HEK293 (cell line): ENCODE data around the gene P4HA2.
A peak's percentile ranks its signal among the peaks of the same experiment; 100 is the strongest.

Experiments used
- CTCF ChIA-PET: fragments of 350-600 bp; formaldehyde crosslinking; extraction: SDS; loops from one replicate; lab custom pipeline; 2021; ENCODE audit warnings: antibody characterized with exemption; lab: Yijun Ruan, JAX
- POLR2A ChIA-PET: fragments of 300-600 bp; formaldehyde crosslinking; extraction: SDS; loops from one replicate; lab custom pipeline; 2020; ENCODE audit warnings: antibody characterized with exemption, inconsistent platforms; lab: Yijun Ruan, JAX
- H3K27ac ChIP-seq: fragments of 200-500 bp; sonication (Bioruptor generic); 2 replicates; pipeline ENCODE4 v1.5.1; 2014; ENCODE audit warnings: low read depth, low read length, control low read depth, inconsistent platforms; ENCODE audit errors: extremely low read depth
- H3K36me3 ChIP-seq, 2 experiments: fragments of 200-500 bp in 1 of 2; sonication (Bioruptor generic) in 1 of 2; 1 replicate in 1 of 2; 2 replicates in 1 of 2; pipeline ENCODE4 v1.5.1; 2014 to 2017; ENCODE audit warnings: inconsistent platforms in 2 of 2, low read length in 2 of 2; ENCODE audit not compliant: control insufficient read depth in 2 of 2, insufficient read depth in 1 of 2
- H3K4me1 ChIP-seq: fragments of 200-500 bp; sonication (Bioruptor generic); 2 replicates; pipeline ENCODE4 v1.5.1; 2014; ENCODE audit warnings: mild to moderate bottlenecking, low read length, inconsistent platforms; ENCODE audit not compliant: control insufficient read depth, insufficient read depth
- H3K4me3 ChIP-seq: 2 replicates; pipeline ENCODE4 v1.5.1; 2011; ENCODE audit warnings: low read depth, mild to moderate bottlenecking, control low read depth, low read length, moderate library complexity
- H3K9me3 ChIP-seq: fragments of 200-500 bp; sonication (Bioruptor generic); 2 replicates; pipeline ENCODE4 v1.5.1; 2014; ENCODE audit warnings: low read depth, low read length, inconsistent platforms; ENCODE audit not compliant: control insufficient read depth, insufficient read depth
- FEZF1 ChIP-seq: fragments of 450-650 bp; formaldehyde crosslinking; IDR thresholded peaks from 2 replicates; pipeline ENCODE4 v1.5.1; 2016; ENCODE audit warnings: missing biosample characterization, missing genetic modification characterization
- HOXC10 ChIP-seq: sonication (generic); formaldehyde crosslinking; IDR thresholded peaks from 2 replicates; pipeline ENCODE4 v1.8.1; 2023; ENCODE audit warnings: mild to moderate bottlenecking, missing genetic modification reagents
- KLF7 ChIP-seq: fragments of 450-650 bp; formaldehyde crosslinking; IDR thresholded peaks from 2 replicates; pipeline ENCODE4 v1.5.1; 2016; ENCODE audit warnings: missing biosample characterization, missing genetic modification characterization, borderline replicate concordance
- YY1 ChIP-seq: fragments of 450-650 bp; formaldehyde crosslinking; IDR thresholded peaks from 2 replicates; pipeline ENCODE4 v1.5.1; 2018; ENCODE audit warnings: missing biosample characterization, missing genetic modification characterization
- ZFHX2 ChIP-seq: fragments of 450-650 bp; formaldehyde crosslinking; conservative IDR thresholded peaks from 2 replicates; pipeline ENCODE4 v1.5.1; 2016; ENCODE audit warnings: missing biosample characterization, missing genetic modification characterization
- ZIC2 ChIP-seq: fragments of 450-650 bp; formaldehyde crosslinking; IDR thresholded peaks from 2 replicates; pipeline ENCODE4 v1.5.1; 2016; ENCODE audit warnings: missing biosample characterization, missing genetic modification characterization
- ZNF16 ChIP-seq: fragments of 450-650 bp; formaldehyde crosslinking; IDR thresholded peaks from 2 replicates; pipeline ENCODE4 v1.5.1; 2016; ENCODE audit warnings: low read depth, missing biosample characterization, missing genetic modification characterization
- ZNF350 ChIP-seq: fragments of 450-650 bp; formaldehyde crosslinking; IDR thresholded peaks from 2 replicates; pipeline ENCODE4 v1.5.0; 2017; ENCODE audit warnings: missing biosample characterization, mild to moderate bottlenecking, missing genetic modification characterization
- ZNF426 ChIP-seq: fragments of 450-650 bp; formaldehyde crosslinking; IDR thresholded peaks from 2 replicates; pipeline ENCODE4 v1.5.1; 2017; ENCODE audit warnings: missing biosample characterization, missing genetic modification characterization, mild to moderate bottlenecking, inconsistent platforms, moderate library complexity
- ZNF48 ChIP-seq: fragments of 450-650 bp; formaldehyde crosslinking; IDR thresholded peaks from 2 replicates; pipeline ENCODE4 v1.5.1; 2016; ENCODE audit warnings: missing biosample characterization, missing genetic modification characterization
- ZNF677 ChIP-seq: fragments of 450-650 bp; IDR thresholded peaks from 2 replicates; pipeline ENCODE4 v1.5.0; 2018; ENCODE audit warnings: missing biosample characterization, mild to moderate bottlenecking, missing genetic modification characterization, moderate library complexity
- TF ChIP-seq, protein P1 (sequence below): fragments of 450-650 bp; formaldehyde crosslinking; IDR thresholded peaks from 2 replicates; pipeline ENCODE4 v1.5.1; 2016; ENCODE audit warnings: missing biosample characterization, missing genetic modification characterization
- TF ChIP-seq, protein P2 (sequence below): sonication (generic); formaldehyde crosslinking; IDR thresholded peaks from 2 replicates; pipeline ENCODE4 v1.8.1; 2022; ENCODE audit warnings: mild to moderate bottlenecking, moderate library complexity, missing genetic modification reagents
- TF ChIP-seq, protein P3 (sequence below): fragments of 450-650 bp; formaldehyde crosslinking; IDR thresholded peaks from 2 replicates; pipeline ENCODE4 v1.5.1; 2016; ENCODE audit warnings: missing biosample characterization, missing genetic modification characterization
- TF ChIP-seq, protein P4 (sequence below): fragments of 450-650 bp; formaldehyde crosslinking; IDR thresholded peaks from 2 replicates; pipeline ENCODE4 v1.5.1; 2016; ENCODE audit warnings: missing biosample characterization, missing genetic modification characterization

The P4HA2 gene

DNA sequence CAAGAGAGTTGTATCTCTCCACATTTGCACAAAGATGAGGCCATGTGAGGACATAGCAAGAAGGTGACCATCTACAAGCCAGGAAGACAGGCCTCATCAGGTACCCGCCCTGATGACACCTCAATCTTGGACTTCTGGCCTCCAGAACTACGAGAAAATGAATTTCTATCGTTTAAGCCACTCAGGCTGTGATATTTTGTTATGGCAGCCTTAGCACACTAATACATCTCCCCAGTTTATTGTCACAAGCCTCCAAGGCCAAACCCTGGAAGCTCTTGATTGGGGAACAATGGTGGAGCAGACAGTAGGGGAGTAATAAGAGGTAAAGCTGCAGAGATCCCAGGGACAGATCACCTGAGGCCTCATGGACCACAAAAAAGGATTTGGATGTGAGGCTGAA, 7.7 kb upstream of the P4HA2 start:
- CTCF ChIA-PET, result interaction anchor here (0.6 to 1.4 kb wide), 6 partner anchors 13 to 976 kb away, joined by 3 to 6 read pairs (median 4); no protein-coding TSS in a partner anchor
- Histone ChIP-seq H3K4me3 (no peak overlapping the region), H3K36me3 (no peaks in the 10 kb centered on the region), H3K27ac (no peak overlapping the region), H3K9me3 (no peaks in the 10 kb centered on the region), H3K4me1 (no peaks in the 10 kb centered on the region)
- no peak for TF ChIP-seq HOXC10 (CRISPR knock-in tag)
- TF ChIP-seq YY1 (tag by site-specific recombination), result no peak
- TF ChIP-seq, protein P1, sequence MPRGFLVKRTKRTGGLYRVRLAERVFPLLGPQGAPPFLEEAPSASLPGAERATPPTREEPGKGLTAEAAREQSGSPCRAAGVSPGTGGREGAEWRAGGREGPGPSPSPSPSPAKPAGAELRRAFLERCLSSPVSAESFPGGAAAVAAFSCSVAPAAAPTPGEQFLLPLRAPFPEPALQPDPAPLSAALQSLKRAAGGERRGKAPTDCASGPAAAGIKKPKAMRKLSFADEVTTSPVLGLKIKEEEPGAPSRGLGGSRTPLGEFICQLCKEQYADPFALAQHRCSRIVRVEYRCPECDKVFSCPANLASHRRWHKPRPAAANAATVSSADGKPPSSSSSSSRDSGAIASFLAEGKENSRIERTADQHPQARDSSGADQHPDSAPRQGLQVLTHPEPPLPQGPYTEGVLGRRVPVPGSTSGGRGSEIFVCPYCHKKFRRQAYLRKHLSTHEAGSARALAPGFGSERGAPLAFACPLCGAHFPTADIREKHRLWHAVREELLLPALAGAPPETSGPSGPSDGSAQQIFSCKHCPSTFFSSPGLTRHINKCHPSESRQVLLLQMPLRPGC, result no peak
- no peak for TF ChIP-seq ZNF350 (tag by site-specific recombination)
- TF ChIP-seq ZNF16 (tag by site-specific recombination), result no peak
- TF ChIP-seq, protein P2, sequence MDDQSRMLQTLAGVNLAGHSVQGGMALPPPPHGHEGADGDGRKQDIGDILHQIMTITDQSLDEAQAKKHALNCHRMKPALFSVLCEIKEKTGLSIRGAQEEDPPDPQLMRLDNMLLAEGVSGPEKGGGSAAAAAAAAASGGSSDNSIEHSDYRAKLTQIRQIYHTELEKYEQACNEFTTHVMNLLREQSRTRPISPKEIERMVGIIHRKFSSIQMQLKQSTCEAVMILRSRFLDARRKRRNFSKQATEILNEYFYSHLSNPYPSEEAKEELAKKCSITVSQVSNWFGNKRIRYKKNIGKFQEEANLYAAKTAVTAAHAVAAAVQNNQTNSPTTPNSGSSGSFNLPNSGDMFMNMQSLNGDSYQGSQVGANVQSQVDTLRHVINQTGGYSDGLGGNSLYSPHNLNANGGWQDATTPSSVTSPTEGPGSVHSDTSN (CRISPR knock-in tag), result no peak
- TF ChIP-seq, protein P3, sequence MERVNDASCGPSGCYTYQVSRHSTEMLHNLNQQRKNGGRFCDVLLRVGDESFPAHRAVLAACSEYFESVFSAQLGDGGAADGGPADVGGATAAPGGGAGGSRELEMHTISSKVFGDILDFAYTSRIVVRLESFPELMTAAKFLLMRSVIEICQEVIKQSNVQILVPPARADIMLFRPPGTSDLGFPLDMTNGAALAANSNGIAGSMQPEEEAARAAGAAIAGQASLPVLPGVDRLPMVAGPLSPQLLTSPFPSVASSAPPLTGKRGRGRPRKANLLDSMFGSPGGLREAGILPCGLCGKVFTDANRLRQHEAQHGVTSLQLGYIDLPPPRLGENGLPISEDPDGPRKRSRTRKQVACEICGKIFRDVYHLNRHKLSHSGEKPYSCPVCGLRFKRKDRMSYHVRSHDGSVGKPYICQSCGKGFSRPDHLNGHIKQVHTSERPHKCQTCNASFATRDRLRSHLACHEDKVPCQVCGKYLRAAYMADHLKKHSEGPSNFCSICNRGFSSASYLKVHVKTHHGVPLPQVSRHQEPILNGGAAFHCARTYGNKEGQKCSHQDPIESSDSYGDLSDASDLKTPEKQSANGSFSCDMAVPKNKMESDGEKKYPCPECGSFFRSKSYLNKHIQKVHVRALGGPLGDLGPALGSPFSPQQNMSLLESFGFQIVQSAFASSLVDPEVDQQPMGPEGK (tag by site-specific recombination), result no peak
- POLR2A ChIA-PET, result no interaction called here

DNA sequence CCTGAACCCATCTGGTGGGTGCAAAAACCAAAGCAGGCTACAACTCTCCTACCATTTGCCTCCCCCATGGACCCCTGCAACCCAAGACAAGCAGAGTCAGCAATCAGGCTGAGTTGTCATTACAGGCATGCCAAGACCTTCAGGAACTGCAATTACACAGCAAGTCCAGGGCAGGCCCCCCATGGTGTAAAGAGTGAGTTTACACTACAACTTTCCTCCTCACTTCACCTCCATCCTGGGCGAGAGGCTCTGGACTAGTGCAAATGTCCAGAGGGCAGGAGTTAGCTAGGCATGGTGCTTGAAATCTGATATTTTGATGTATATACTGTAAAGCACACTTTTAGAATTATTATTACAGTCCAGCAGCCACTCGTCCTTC, 7.0 kb upstream of the P4HA2 start:
- Histone ChIP-seq H3K4me3 (no peak overlapping the region), H3K27ac (no peak overlapping the region), H3K4me1 (no peaks in the 10 kb centered on the region), H3K9me3 (no peaks in the 10 kb centered on the region), H3K36me3 (no peaks in the 10 kb centered on the region)
- peak; percentile 59 for TF ChIP-seq ZIC2
- TF ChIP-seq FEZF1 (tag by site-specific recombination), result no peak
- no peak for TF ChIP-seq ZNF677 (tag by site-specific recombination)
- TF ChIP-seq ZNF48 (tag by site-specific recombination), result no peak
- ChIA-PET CTCF (interaction anchor here (0.6 to 1.0 kb wide), 2 partner anchors 9 to 975 kb away, joined by 3 to 4 read pairs; no protein-coding TSS in a partner anchor), POLR2A (no interaction called here)

DNA sequence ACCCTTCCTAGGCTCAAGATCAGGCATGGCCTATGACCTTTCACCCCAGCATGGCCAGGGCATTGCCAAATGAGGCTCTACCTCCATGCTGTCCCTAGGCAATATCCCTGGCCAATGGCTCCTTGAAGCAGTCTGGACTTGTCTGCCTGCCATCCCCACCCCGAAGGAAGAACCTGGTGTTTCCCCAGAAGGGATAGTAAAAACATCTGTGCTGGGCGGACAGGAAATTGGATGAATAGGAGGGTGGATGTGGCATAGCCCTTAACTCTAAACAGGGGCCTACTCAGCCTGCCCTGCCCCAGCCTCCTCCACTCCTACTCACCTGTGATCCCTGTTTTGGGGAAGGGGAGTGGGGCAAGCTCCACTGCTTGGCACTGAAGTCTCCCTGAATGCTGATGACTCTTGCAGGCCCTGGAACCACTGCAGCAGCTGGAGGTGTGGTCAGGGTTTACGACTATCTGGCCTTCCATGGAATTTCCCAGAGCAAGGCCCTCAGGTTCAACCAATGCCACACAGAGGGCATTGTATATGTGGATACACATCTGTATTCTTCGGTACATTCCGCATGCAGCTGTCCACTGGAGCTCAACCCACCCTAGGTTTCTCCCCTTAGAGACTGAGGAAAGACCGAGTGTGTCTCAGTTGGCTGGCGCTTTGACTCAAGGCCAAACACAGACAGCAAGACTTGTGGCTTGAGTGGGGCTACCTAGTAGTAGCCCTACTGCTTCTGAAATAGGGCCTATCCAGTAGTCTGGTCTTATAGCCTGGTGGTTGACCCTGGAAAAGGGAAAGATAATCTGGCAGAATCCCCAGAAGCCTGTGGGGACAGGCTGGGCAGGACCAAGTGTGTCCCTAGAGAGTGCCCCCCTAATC, 6.4 kb upstream of the P4HA2 start:
- H3K4me3 ChIP-seq, result no peak overlapping the region
- TF ChIP-seq ZFHX2 (tag by site-specific recombination) (no peak), KLF7 (tag by site-specific recombination) (no peak), ZNF426 (tag by site-specific recombination) (no peak)
- TF ChIP-seq, protein P4, sequence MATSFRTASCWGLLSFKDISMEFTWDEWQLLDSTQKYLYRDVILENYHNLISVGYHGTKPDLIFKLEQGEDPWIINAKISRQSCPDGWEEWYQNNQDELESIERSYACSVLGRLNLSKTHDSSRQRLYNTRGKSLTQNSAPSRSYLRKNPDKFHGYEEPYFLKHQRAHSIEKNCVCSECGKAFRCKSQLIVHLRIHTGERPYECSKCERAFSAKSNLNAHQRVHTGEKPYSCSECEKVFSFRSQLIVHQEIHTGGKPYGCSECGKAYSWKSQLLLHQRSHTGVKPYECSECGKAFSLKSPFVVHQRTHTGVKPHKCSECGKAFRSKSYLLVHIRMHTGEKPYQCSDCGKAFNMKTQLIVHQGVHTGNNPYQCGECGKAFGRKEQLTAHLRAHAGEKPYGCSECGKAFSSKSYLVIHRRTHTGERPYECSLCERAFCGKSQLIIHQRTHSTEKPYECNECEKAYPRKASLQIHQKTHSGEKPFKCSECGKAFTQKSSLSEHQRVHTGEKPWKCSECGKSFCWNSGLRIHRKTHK, result no peak
- no peaks in the 10 kb centered on the region for H3K36me3 ChIP-seq
- no peak overlapping the region for H3K27ac ChIP-seq
- no peaks in the 10 kb centered on the region for H3K9me3 ChIP-seq
- no peaks in the 10 kb centered on the region for H3K4me1 ChIP-seq
- ChIA-PET POLR2A (no interaction called here), CTCF (interaction anchor here (0.6 to 1.0 kb wide), 2 partner anchors 8 to 31 kb away, joined by 3 to 4 read pairs; no protein-coding TSS in a partner anchor)
